ENCODE results near the gene RYR1. TPM values are rescaled to one million over a fixed set of nuclear protein-coding genes. Genes with fewer than 3 reads are reported as not detected.
"Not testable (repeated sequence)": the region's sequence is repeated elsewhere in the genome, so short reads cannot be mapped to it uniquely, and the experiment has no call there.

The RYR1 gene
- total and polyA plus RNA-seq, 2 donors from 2014 or later = 0.69 to 2.8 TPM

GRCh38 chr19:38629568-38629967 is 196.1 kb downstream of the RYR1 start:
- intact Hi-C loops (cut with DNase I) = loop anchor here (10.0 kb wide), 1 partner anchor 235 kb away; no protein-coding TSS in a partner anchor
- Histone ChIP-seq H3K4me3 (ENCODE audit: low read length in 3 of 3) (no peak overlapping the region), H3K27me3 (ENCODE audit: control insufficient read depth, insufficient read depth, low read length) (no peaks in the 10 kb centered on the region), H3K36me3 (ENCODE audit: control insufficient read depth in 2 of 3, insufficient read depth in 3 of 3, low read length in 3 of 3) (peaks cover 0 to 26% (median 19%) of the 10 kb centered on the region in 3 donors), H3K27ac (ENCODE audit: low read depth in 2 of 2, low read length in 2 of 2) (no peak overlapping the region), H3K4me1 (ENCODE audit: control insufficient read depth in 2 of 3, insufficient read depth in 2 of 3, low read depth in 1 of 3, low read length in 3 of 3) (peaks cover 0 to 3% (median 0%) of the 10 kb centered on the region in 3 donors), H3K9me3 (ENCODE audit: control insufficient read depth in 2 of 3, insufficient read depth in 1 of 3, low read length in 3 of 3) (no peaks in the 10 kb centered on the region), H3K9ac (ENCODE audit: low read length in 3 of 3) (no peak overlapping the region)
- DNase-seq = no peak
- no peak for TF ChIP-seq CTCF (IDR thresholded peaks at IDR 0.05; ENCODE audit: borderline replicate concordance, extremely low read depth, insufficient read depth)
- no peak for FAIRE-seq

DNA sequence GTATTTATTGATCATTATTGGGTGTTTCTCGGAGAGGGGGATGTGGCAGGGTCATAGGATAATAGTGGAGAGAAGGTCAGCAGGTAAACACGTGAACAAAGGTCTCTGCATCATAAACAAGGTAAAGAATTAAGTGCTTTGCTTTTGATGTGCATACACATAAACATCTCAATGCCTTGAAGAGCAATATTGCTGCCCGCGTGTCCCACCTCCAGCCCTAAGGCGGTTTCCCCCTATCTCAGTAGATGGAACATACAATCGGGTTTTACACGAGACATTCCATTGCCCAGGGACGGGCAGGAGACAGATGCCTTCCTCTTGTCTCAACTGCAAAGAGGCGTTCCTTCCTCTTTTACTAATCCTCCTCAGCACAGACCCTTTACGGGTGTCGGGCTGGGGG is 197.8 kb downstream of the RYR1 start:
- H3K4me3 ChIP-seq (ENCODE audit: low read length in 3 of 3); intact Hi-C loops (cut with DNase I); DNase-seq; FAIRE-seq; H3K9ac ChIP-seq (ENCODE audit: low read length in 3 of 3); H3K27ac ChIP-seq (ENCODE audit: low read depth in 2 of 2, low read length in 2 of 2); H3K27me3 ChIP-seq (ENCODE audit: control insufficient read depth, insufficient read depth, low read length); H3K9me3 ChIP-seq (ENCODE audit: control insufficient read depth in 2 of 3, insufficient read depth in 1 of 3, low read length in 3 of 3); H3K4me1 ChIP-seq (ENCODE audit: control insufficient read depth in 2 of 3, insufficient read depth in 2 of 3, low read depth in 1 of 3, low read length in 3 of 3): not testable (repeated sequence)
- H3K36me3 ChIP-seq (ENCODE audit: control insufficient read depth in 2 of 3, insufficient read depth in 3 of 3, low read length in 3 of 3) = peaks cover 2 to 26% (median 13%) of the 10 kb centered on the region in 3 donors

- FAIRE-seq; H3K9me3 ChIP-seq (ENCODE audit: control insufficient read depth in 2 of 3, insufficient read depth in 1 of 3, low read length in 3 of 3); intact Hi-C loops (cut with DNase I); H3K4me1 ChIP-seq (ENCODE audit: control insufficient read depth in 2 of 3, insufficient read depth in 2 of 3, low read depth in 1 of 3, low read length in 3 of 3); H3K4me3 ChIP-seq (ENCODE audit: low read length in 3 of 3); H3K27ac ChIP-seq (ENCODE audit: low read depth in 2 of 2, low read length in 2 of 2); H3K27me3 ChIP-seq (ENCODE audit: control insufficient read depth, insufficient read depth, low read length); H3K9ac ChIP-seq (ENCODE audit: low read length in 3 of 3): not testable (repeated sequence)
- DNase-seq = peak in 2 of 5 donors; percentile 57 to 58
- H3K36me3 ChIP-seq (ENCODE audit: control insufficient read depth in 2 of 3, insufficient read depth in 3 of 3, low read length in 3 of 3) = peaks cover 2 to 23% (median 11%) of the 10 kb centered on the region in 3 donors
Measured at GRCh38 chr19:38631811-38632475, 198.5 kb downstream of the RYR1 start.

GRCh38 chr19:38632476-38633213 is 199.2 kb downstream of the RYR1 start:
- Histone ChIP-seq H3K9ac (ENCODE audit: low read length in 3 of 3) (no peak overlapping the region), H3K27ac (ENCODE audit: low read depth in 2 of 2, low read length in 2 of 2) (no peak overlapping the region), H3K4me3 (ENCODE audit: low read length in 3 of 3) (no peak overlapping the region), H3K4me1 (ENCODE audit: control insufficient read depth in 2 of 3, insufficient read depth in 2 of 3, low read depth in 1 of 3, low read length in 3 of 3) (peaks cover 0 to 8% (median 0%) of the 10 kb centered on the region in 3 donors), H3K36me3 (ENCODE audit: control insufficient read depth in 2 of 3, insufficient read depth in 3 of 3, low read length in 3 of 3) (peaks cover 2 to 23% (median 9%) of the 10 kb centered on the region in 3 donors), H3K27me3 (ENCODE audit: control insufficient read depth, insufficient read depth, low read length) (no peaks in the 10 kb centered on the region), H3K9me3 (ENCODE audit: control insufficient read depth in 2 of 3, insufficient read depth in 1 of 3, low read length in 3 of 3) (no peaks in the 10 kb centered on the region)
- intact Hi-C loops (cut with DNase I) = no loop called here
- DNase-seq (no peak), FAIRE-seq (no peak)
- TF ChIP-seq CTCF (IDR thresholded peaks at IDR 0.05; ENCODE audit: borderline replicate concordance, extremely low read depth, insufficient read depth) = no peak
